ENCODE measurements around the gene KLHL6. TPM values are rescaled to one million over a fixed set of nuclear protein-coding genes. Genes with fewer than 3 reads are reported as not detected.

KLHL6 gene
- total RNA-seq, 1 experiment from 2014 or later: not detected

GRCh38 chr3:183493296-183494045 is 62.0 kb downstream of the KLHL6 start:
- intact Hi-C loops (cut with micrococcal nuclease; ENCODE audit: unreplicated experiment): no loop called here
- peaks cover 4% of the 10 kb centered on the region for H3K9me3 ChIP-seq (ENCODE audit: low read depth, low read length, poor library complexity, severe bottlenecking)
- CTCF ChIA-PET: no interaction called here
- no TSS peak for BruUV-seq (replicated peaks)
- H3K4me3 ChIP-seq (ENCODE audit: low read depth, low read length, poor library complexity, severe bottlenecking): no peak overlapping the region
- TF ChIP-seq EZH2 (IDR thresholded peaks at IDR 0.05; ENCODE audit: borderline replicate concordance, low read depth, low read length, poor library complexity, severe bottlenecking): no peak
- TF ChIP-seq CTCF (conservative IDR thresholded peaks at IDR 0.05; ENCODE audit: low read depth, low read length): no peak
- DNase-seq (ENCODE audit: low spot score): no peak
- H3K36me3 ChIP-seq (ENCODE audit: insufficient read depth, low read length, poor library complexity, severe bottlenecking): no peaks in the 10 kb centered on the region
- no peak overlapping the region for H3K27ac ChIP-seq (ENCODE audit: low read depth, low read length, poor library complexity, severe bottlenecking)
- POLR2A ChIA-PET (ENCODE audit: low non-redundant PET): no interaction called here
- H3K27me3 ChIP-seq (replicated peaks; ENCODE audit: insufficient read depth, low read depth, low read length, poor library complexity): no peaks in the 10 kb centered on the region
- no peaks in the 10 kb centered on the region for H3K4me1 ChIP-seq (ENCODE audit: insufficient read depth, low read length, poor library complexity, severe bottlenecking)

- no TSS peak for BruUV-seq (replicated peaks)
- no peak for DNase-seq (ENCODE audit: low spot score)
- Histone ChIP-seq H3K4me1 (ENCODE audit: insufficient read depth, low read length, poor library complexity, severe bottlenecking) (no peaks in the 10 kb centered on the region), H3K36me3 (ENCODE audit: insufficient read depth, low read length, poor library complexity, severe bottlenecking) (no peaks in the 10 kb centered on the region), H3K4me3 (ENCODE audit: low read depth, low read length, poor library complexity, severe bottlenecking) (no peak overlapping the region), H3K27me3 (replicated peaks; ENCODE audit: insufficient read depth, low read depth, low read length, poor library complexity) (no peaks in the 10 kb centered on the region), H3K9me3 (ENCODE audit: low read depth, low read length, poor library complexity, severe bottlenecking) (peaks cover 4% of the 10 kb centered on the region), H3K27ac (ENCODE audit: low read depth, low read length, poor library complexity, severe bottlenecking) (no peak overlapping the region)
- POLR2A ChIA-PET (ENCODE audit: low non-redundant PET): no interaction called here
- TF ChIP-seq CTCF (conservative IDR thresholded peaks at IDR 0.05; ENCODE audit: low read depth, low read length): no peak
- TF ChIP-seq EZH2 (IDR thresholded peaks at IDR 0.05; ENCODE audit: borderline replicate concordance, low read depth, low read length, poor library complexity, severe bottlenecking): no peak
- intact Hi-C loops (cut with micrococcal nuclease; ENCODE audit: unreplicated experiment): no loop called here
- CTCF ChIA-PET: no interaction called here
Observed at GRCh38 chr3:183492849-183493179, 62.7 kb downstream of the KLHL6 start.

- Histone ChIP-seq H3K9me3 (ENCODE audit: low read depth, low read length, poor library complexity, severe bottlenecking) (peaks cover 4% of the 10 kb centered on the region), H3K27me3 (replicated peaks; ENCODE audit: insufficient read depth, low read depth, low read length, poor library complexity) (no peaks in the 10 kb centered on the region), H3K36me3 (ENCODE audit: insufficient read depth, low read length, poor library complexity, severe bottlenecking) (no peaks in the 10 kb centered on the region), H3K4me1 (ENCODE audit: insufficient read depth, low read length, poor library complexity, severe bottlenecking) (no peaks in the 10 kb centered on the region), H3K27ac (ENCODE audit: low read depth, low read length, poor library complexity, severe bottlenecking) (no peak overlapping the region), H3K4me3 (ENCODE audit: low read depth, low read length, poor library complexity, severe bottlenecking) (no peak overlapping the region)
- TF ChIP-seq EZH2 (IDR thresholded peaks at IDR 0.05; ENCODE audit: borderline replicate concordance, low read depth, low read length, poor library complexity, severe bottlenecking): no peak
- no peak for TF ChIP-seq CTCF (conservative IDR thresholded peaks at IDR 0.05; ENCODE audit: low read depth, low read length)
- POLR2A ChIA-PET (ENCODE audit: low non-redundant PET): no interaction called here
- CTCF ChIA-PET: no interaction called here
- intact Hi-C loops (cut with micrococcal nuclease; ENCODE audit: unreplicated experiment): no loop called here
- BruUV-seq (replicated peaks): no TSS peak
- DNase-seq (ENCODE audit: low spot score): no peak
Observed at GRCh38 chr3:183491923-183492848, 63.3 kb downstream of the KLHL6 start.

Data from A673 (cell line).